Muscle layer of colon (tissue), 2 donors: ENCODE data around the gene CROCC.
"Not testable (repeated sequence)": the region's sequence is repeated elsewhere in the genome, so short reads cannot be mapped to it uniquely, and the experiment has no call there.

ENCODE experiments used
- H3K27ac ChIP-seq: one replicate; pipeline ENCODE4 v1.7.0; 2013; ENCODE audit warnings: low read depth, mild to moderate bottlenecking, low read length, moderate library complexity
- H3K27me3 ChIP-seq, 2 donors: one replicate each; pipeline ENCODE4 v1.7.0; 2013; ENCODE audit warnings: low read length in 2 of 2, mild to moderate bottlenecking in 2 of 2; ENCODE audit not compliant: insufficient read depth in 2 of 2, control insufficient read depth in 1 of 2
- H3K36me3 ChIP-seq: one replicate; pipeline ENCODE4 v1.7.0; 2013; ENCODE audit warnings: mild to moderate bottlenecking, low read length; ENCODE audit not compliant: insufficient read depth
- H3K4me1 ChIP-seq: one replicate; pipeline ENCODE4 v1.7.0; 2013; ENCODE audit warnings: mild to moderate bottlenecking, low read length; ENCODE audit not compliant: insufficient read depth
- H3K4me3 ChIP-seq, 2 donors: one replicate each; pipeline ENCODE4 v1.7.0; 2013; ENCODE audit warnings: low read length in 2 of 2, low read depth in 1 of 2, mild to moderate bottlenecking in 1 of 2, moderate library complexity in 1 of 2
- H3K9ac ChIP-seq: one replicate; pipeline ENCODE4 v1.7.0; 2013; ENCODE audit warnings: low read length
- H3K9me3 ChIP-seq: one replicate; pipeline ENCODE4 v1.7.0; 2013; ENCODE audit warnings: mild to moderate bottlenecking, low read length
- donor health status: abdominal sarcoma.
- donor health status: Adenocarcinoma of cecum.

The CROCC gene

DNA sequence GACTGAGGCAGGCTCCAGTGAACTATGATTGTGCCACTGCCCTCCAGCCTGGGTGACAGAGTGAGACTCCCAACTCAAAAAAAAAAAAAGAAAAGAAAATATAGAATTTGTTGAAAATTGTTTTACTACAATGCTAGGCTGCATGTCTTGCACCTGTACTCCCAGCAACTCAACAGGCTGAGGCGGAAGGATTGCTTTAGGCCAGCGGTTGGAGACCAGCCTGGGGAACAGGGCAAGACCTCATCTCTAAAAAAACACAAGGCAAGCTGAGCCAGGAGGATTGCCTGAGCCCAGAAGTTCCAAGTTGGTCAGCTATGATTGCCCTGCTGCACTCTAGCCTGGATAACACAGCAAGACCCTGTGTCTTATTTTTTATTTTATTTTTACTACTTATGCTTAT lies 22.7 kb upstream of the CROCC start:
- not testable (repeated sequence) for H3K9ac ChIP-seq, H3K27me3 ChIP-seq, H3K36me3 ChIP-seq, H3K4me3 ChIP-seq, H3K9me3 ChIP-seq, H3K27ac ChIP-seq
- H3K4me1 ChIP-seq = peaks cover 17% of the 10 kb centered on the region

DNA sequence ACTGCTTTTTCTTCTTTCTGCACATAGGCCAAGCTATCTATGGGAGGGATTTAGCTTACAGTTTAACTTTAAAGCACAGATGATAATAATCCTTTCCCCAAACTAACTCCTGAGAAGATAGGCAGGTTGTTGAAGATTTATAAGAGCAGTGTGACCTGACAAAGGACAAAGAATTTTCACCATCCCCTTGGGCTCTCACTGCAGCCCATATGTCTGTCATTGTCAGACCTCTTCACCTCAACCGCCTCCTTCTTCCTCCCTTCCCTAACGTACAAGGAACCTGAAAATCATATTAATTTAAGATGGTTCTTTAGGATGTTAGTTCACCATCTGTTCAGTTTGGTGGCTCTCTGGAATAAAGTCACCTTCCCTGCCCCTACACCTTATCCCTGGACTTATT lies 21.0 kb upstream of the CROCC start:
- peaks cover 24% of the 10 kb centered on the region for H3K4me1 ChIP-seq
- no peak overlapping the region for H3K9ac ChIP-seq
- no peaks in the 10 kb centered on the region for H3K27me3 ChIP-seq
- no peak overlapping the region for H3K27ac ChIP-seq
- H3K36me3 ChIP-seq = no peaks in the 10 kb centered on the region
- no peaks in the 10 kb centered on the region for H3K9me3 ChIP-seq
- H3K4me3 ChIP-seq = no peak overlapping the region

- H3K4me1 ChIP-seq = peaks cover 28% of the 10 kb centered on the region
- H3K9me3 ChIP-seq, H3K27me3 ChIP-seq, H3K27ac ChIP-seq, H3K9ac ChIP-seq, H3K36me3 ChIP-seq, H3K4me3 ChIP-seq: not testable (repeated sequence)
These were observed 20.4 kb upstream of the CROCC start for GRCh38 chr1:16901371-16901770.

- Histone ChIP-seq H3K27me3 (no peaks in the 10 kb centered on the region), H3K4me1 (peaks cover 22% of the 10 kb centered on the region), H3K9me3 (no peaks in the 10 kb centered on the region), H3K36me3 (no peaks in the 10 kb centered on the region), H3K27ac (peak overlapping the region; percentile 97), H3K4me3 (no peak overlapping the region), H3K9ac (peak overlapping the region; percentile 65)
These were observed 18.7 kb upstream of the CROCC start for GRCh38 chr1:16903054-16903453.

DNA sequence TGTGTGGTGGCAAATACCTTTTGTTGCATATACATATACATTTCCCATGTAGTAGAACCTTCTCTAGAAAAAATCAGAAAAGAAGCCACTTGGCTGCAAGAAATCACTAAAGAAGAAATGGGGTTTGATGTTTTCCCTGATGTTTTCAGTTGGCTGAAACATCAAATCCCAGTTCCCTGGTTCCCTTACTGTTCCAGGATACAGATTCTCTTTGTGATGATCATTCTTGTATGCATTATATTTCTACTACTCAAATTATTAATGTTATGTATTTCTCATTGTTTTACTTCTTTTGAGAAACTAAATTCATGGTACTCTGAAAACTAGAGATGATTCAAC lies 18.3 kb upstream of the CROCC start:
- Histone ChIP-seq H3K27me3 (no peaks in the 10 kb centered on the region), H3K36me3 (no peaks in the 10 kb centered on the region), H3K9me3 (no peaks in the 10 kb centered on the region), H3K9ac (peak overlapping the region; percentile 65), H3K27ac (peak overlapping the region; percentile 97), H3K4me1 (peaks cover 22% of the 10 kb centered on the region), H3K4me3 (peak overlapping the region in 1 of 2 donors; percentile 71)

DNA sequence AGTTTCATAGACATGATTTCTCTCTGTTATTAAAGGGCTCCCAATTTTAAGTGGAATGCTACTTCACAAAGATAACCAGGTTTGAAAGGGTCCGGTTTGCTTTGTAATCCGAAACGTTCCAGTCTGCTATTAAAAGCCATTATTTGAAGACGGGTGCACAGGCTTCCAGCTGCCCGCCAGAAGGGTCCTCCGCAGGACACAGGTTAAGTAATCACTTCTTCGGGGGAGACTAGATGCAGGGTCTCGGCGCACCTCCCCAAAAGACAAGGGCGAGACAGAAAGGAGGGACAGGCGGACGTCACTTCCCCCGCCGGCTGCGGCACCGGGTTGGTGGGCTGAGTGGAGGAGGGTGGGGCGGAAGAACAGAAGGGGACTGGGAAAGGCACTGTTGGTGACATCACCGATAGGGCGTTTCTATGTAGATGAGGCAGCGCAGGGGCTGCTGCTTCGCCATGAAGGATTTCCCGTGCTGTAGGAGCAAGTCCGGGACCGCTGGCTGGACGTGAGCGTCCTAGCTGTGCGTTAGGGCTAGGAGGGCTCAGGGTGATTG lies 17.1 kb upstream of the CROCC start:
- H3K27ac ChIP-seq = peak overlapping the region; percentile 97
- no peaks in the 10 kb centered on the region for H3K36me3 ChIP-seq
- no peaks in the 10 kb centered on the region for H3K27me3 ChIP-seq
- no peaks in the 10 kb centered on the region for H3K9me3 ChIP-seq
- H3K4me3 ChIP-seq = peak overlapping the region; percentile 21 to 71
- H3K9ac ChIP-seq = peak overlapping the region; percentile 74
- peaks cover 22% of the 10 kb centered on the region for H3K4me1 ChIP-seq

GRCh38 chr1:16905110-16905867 lies 16.4 kb upstream of the CROCC start:
- H3K36me3 ChIP-seq = no peaks in the 10 kb centered on the region
- peaks cover 22% of the 10 kb centered on the region for H3K4me1 ChIP-seq
- H3K9ac ChIP-seq = peak overlapping the region; percentile 74
- no peaks in the 10 kb centered on the region for H3K9me3 ChIP-seq
- peak overlapping the region; percentile 97 for H3K27ac ChIP-seq
- peak overlapping the region in 1 of 2 donors; percentile 71 for H3K4me3 ChIP-seq
- no peaks in the 10 kb centered on the region for H3K27me3 ChIP-seq

DNA sequence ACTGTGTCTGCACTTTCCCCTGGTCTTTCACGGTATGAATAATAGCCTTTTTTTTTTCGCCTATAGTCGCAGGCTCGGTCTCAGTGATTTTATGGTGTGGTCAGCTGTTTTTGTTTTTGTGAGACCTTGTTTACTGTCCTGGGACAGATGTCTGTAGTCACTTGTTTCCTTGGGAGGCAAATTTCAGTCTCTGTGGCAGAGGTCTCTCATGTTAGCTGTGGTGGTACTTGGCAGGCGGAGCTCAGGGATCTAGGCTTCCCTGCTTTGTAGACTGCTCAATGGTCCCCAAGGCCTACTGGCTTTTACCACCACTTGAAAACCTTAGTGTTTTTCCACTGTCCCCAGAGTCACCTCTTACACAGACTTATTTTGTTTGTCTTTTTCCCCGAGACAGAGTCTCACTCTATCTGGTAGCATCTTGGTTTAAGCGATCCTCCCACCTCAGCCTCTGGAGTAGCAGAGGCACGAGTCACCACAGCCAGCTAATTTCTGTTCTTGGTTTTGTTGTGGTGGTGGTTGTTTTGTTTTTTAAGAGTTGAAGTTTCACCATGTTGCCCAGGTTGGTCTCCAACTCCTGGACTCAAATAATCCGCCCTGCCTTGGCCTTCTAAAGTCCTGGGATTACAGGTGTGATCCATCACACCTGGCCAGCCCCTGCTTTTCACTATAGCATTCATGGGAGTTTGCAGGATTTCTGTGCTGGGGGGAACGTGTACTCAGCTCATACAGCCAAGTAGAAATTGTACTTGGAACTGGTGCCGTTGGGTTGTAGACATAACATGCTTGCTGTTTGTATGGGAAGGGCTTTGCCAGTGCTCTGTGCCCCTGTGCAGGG lies 15.6 kb upstream of the CROCC start:
- H3K27me3 ChIP-seq = no peaks in the 10 kb centered on the region
- peak overlapping the region; percentile 97 for H3K27ac ChIP-seq
- H3K36me3 ChIP-seq = no peaks in the 10 kb centered on the region
- peak overlapping the region in 1 of 2 donors; percentile 42 for H3K4me3 ChIP-seq
- peaks cover 22% of the 10 kb centered on the region for H3K4me1 ChIP-seq
- H3K9me3 ChIP-seq = no peaks in the 10 kb centered on the region
- H3K9ac ChIP-seq = peak overlapping the region; percentile 74

GRCh38 chr1:16906873-16907272 lies 14.9 kb upstream of the CROCC start:
- Histone ChIP-seq H3K4me1 (peaks cover 22% of the 10 kb centered on the region), H3K9ac (no peak overlapping the region), H3K9me3 (no peaks in the 10 kb centered on the region), H3K4me3 (no peak overlapping the region), H3K27ac (no peak overlapping the region), H3K27me3 (no peaks in the 10 kb centered on the region), H3K36me3 (no peaks in the 10 kb centered on the region)

DNA sequence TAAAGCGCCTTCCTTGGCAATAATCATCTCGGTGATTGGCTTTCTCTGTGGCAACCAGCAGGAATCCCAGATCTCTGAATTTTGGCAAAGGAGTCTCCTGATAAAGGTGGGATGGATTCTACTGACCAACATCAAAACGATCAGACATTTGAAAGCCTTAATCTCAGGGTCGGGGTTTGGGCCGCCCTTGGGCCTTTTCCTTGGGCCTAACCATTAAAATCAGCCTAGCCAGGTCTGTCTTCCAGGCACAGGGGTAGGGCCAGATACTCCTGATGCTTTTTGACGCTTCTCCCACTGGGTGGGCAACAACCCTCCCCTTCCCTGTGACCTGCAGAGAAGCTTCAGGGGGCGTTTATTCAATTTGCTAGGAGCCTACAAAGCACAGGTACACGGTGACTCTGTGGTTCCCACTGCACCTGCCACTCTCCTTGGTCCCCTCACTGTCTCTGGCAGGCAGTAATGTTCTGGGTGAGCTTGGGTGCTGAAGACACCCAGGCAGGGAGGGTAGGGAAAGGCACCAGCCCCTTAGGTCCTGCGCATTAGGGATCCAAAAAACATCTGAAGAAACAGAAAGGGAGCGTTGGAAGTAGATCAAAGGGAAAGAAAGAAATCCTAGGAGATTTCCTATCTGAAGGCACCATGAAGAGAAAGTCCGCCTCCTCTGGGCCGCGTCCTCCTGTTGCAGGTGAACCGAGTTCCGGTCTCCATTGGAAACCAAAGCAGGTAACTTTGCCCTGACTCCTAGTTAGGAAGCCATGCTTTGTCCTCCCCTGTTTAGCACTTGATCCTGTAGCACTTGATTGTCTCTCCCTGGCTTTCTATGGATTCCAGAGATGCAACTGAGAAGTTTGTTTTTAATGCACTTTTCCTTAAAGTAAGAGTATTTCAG lies 13.6 kb upstream of the CROCC start:
- peaks cover 22% of the 10 kb centered on the region for H3K4me1 ChIP-seq
- H3K36me3 ChIP-seq = no peaks in the 10 kb centered on the region
- no peaks in the 10 kb centered on the region for H3K9me3 ChIP-seq
- no peak overlapping the region for H3K4me3 ChIP-seq
- H3K9ac ChIP-seq = no peak overlapping the region
- no peak overlapping the region for H3K27ac ChIP-seq
- H3K27me3 ChIP-seq = no peaks in the 10 kb centered on the region
